Stomach (tissue), 9 donors: ENCODE results near the gene LRRC72. TPM values are rescaled to one million over a fixed set of nuclear protein-coding genes. Genes with fewer than 3 reads are reported as not detected.

Experiments
- DNase-seq, 2 donors: peaks; one replicate each; pipeline versions ENCODE4 v3.0.0 to v3.0.0-alpha.2; 2013 to 2019
- H3K27ac ChIP-seq, 5 donors: fragments of 200-600 bp in 4 of 5; sonication (generic) in 4 of 5; one replicate each; pipeline ENCODE4 v1.5.1; 2013 to 2019; ENCODE audit warnings: mild to moderate bottlenecking in 1 of 5, moderate library complexity in 1 of 5
- H3K27me3 ChIP-seq, 3 donors: fragments of 200-600 bp; sonication (generic); one replicate each; pipeline ENCODE4 v1.5.1; 2017 to 2019; ENCODE audit warnings: mixed run types in 1 of 3
- H3K36me3 ChIP-seq, 4 donors: fragments of 200-600 bp; sonication (generic); 1 replicate in 3 of 4; 2 replicates in 1 of 4; pipeline ENCODE4 v1.5.1; 2016 to 2019
- H3K4me1 ChIP-seq, 4 donors: fragments of 200-600 bp; sonication (generic); one replicate each; pipeline ENCODE4 v1.5.1; 2016 to 2019
- H3K4me3 ChIP-seq, 4 donors: fragments of 200-600 bp; sonication (generic) in 3 of 4; one replicate each; pipeline ENCODE4 v1.5.1; 2016 to 2019; ENCODE audit warnings: mild to moderate bottlenecking in 1 of 4
- H3K9me3 ChIP-seq, 4 donors: fragments of 200-600 bp; sonication (generic); one replicate each; pipeline ENCODE4 v1.5.1; 2016 to 2019
- EP300 ChIP-seq: sonication (generic); formaldehyde crosslinking; IDR thresholded peaks from one replicate; pipeline ENCODE4 v1.6.1; 2017; ENCODE audit warnings: antibody characterized with exemption
- POLR2A ChIP-seq, 4 donors: fragments of 450-650 bp; IDR thresholded peaks; one replicate each; pipeline ENCODE4 v1.6.1; 2016; ENCODE audit warnings: antibody characterized with exemption in 4 of 4, control low read depth in 2 of 4, mild to moderate bottlenecking in 1 of 4, moderate library complexity in 1 of 4
- POLR2AphosphoS5 ChIP-seq, 3 donors: sonication (generic); formaldehyde crosslinking; IDR thresholded peaks; one replicate each; pipeline ENCODE4 v1.6.1; 2016; ENCODE audit warnings: antibody characterized with exemption in 3 of 3
- WGBS, 5 donors: extraction: QIAGEN DNeasy Blood & Tissue Kit in 3 of 5; methylation state at CpG; one replicate each; pipeline versions ENCODE4 v1.1.5 to v1.1.7; 2013 to 2018; 5-methylcytosine and 5-hydroxymethylcytosine counted together
- intact Hi-C: fragments of 100-400 bp; cut with DNase I; formaldehyde crosslinking; loops from one replicate; pipeline ENCODE4 v1.15.1; 2023; ENCODE audit warnings: low total_unique reads
- polyA plus RNA-seq, 3 donors: library from polyadenylated mRNA; stranded (reverse); fragments of 200-250 nt; gene quantifications; one replicate each; pipeline ENCODE4 v1.2.3, GENCODE V29; 2013
- total RNA-seq, 5 donors: library from RNA; depleted of rRNA; stranded (reverse); fragments of >200 nt; gene quantifications; one replicate each; pipeline versions ENCODE4 v1.1.0 to v1.2.3, GENCODE V29; 2014 to 2016
- TF ChIP-seq, protein P1 (sequence below), 7 experiments: fragments of 450-650 bp in 4 of 7; fragments of 200-600 bp in 3 of 7; sonication (generic) in 3 of 7; IDR thresholded peaks; one replicate each; pipeline ENCODE4 v1.5.1; 2016 to 2019; ENCODE audit warnings: antibody characterized with exemption in 7 of 7, control low read depth in 2 of 7, mild to moderate bottlenecking in 1 of 7
- donor health status: healthy with polysubstance abuse.
- donor health status: Bipolar disorder and iron deficiency.
- donor health status: healthy.

Gene LRRC72
- total and polyA plus RNA-seq, 8 donors = not detected

- TF ChIP-seq POLR2A (IDR thresholded peaks at IDR 0.05) = no peak
- TF ChIP-seq POLR2AphosphoS5 (IDR thresholded peaks at IDR 0.05) = no peak
- TF ChIP-seq, protein P1, sequence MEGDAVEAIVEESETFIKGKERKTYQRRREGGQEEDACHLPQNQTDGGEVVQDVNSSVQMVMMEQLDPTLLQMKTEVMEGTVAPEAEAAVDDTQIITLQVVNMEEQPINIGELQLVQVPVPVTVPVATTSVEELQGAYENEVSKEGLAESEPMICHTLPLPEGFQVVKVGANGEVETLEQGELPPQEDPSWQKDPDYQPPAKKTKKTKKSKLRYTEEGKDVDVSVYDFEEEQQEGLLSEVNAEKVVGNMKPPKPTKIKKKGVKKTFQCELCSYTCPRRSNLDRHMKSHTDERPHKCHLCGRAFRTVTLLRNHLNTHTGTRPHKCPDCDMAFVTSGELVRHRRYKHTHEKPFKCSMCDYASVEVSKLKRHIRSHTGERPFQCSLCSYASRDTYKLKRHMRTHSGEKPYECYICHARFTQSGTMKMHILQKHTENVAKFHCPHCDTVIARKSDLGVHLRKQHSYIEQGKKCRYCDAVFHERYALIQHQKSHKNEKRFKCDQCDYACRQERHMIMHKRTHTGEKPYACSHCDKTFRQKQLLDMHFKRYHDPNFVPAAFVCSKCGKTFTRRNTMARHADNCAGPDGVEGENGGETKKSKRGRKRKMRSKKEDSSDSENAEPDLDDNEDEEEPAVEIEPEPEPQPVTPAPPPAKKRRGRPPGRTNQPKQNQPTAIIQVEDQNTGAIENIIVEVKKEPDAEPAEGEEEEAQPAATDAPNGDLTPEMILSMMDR (IDR thresholded peaks at IDR 0.05) = no peak
- no peak for TF ChIP-seq EP300
- WGBS, 5 donors = 79 to 83% (median 82%) methylated on average over 10 of the region's 10 CpGs
- Histone ChIP-seq H3K4me3 (no peak overlapping the region), H3K27ac (no peak overlapping the region), H3K27me3 (no peaks in the 10 kb centered on the region), H3K9me3 (no peaks in the 10 kb centered on the region), H3K4me1 (no peaks in the 10 kb centered on the region), H3K36me3 (no peaks in the 10 kb centered on the region)
- intact Hi-C loops = no loop called here
- DNase-seq = no peak
These were observed 28.1 kb downstream of the LRRC72 start for GRCh38 chr7:16554518-16555236.

DNA sequence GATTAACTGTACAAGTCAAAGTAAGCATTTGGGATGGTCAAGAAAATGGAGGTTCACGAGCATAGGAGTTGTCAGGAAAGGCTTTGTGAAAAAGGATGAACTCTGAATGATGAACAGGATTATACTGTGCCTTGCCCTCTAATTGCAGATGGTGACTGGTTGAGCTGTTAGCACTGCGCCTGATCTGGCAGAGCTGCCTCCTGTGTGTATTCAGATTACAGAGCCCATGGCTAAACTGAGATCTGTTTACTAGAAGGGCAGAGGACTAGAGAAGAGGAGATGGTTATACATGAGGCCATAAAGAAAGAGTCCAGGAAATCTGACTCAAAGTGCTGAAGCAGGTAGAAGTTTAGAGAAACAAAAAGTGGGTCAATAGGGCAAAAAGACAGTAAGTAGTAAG is 29.7 kb downstream of the LRRC72 start:
- H3K9me3 ChIP-seq = no peaks in the 10 kb centered on the region
- no peak overlapping the region for H3K27ac ChIP-seq
- H3K27me3 ChIP-seq = no peaks in the 10 kb centered on the region
- intact Hi-C loops = no loop called here
- H3K36me3 ChIP-seq = no peaks in the 10 kb centered on the region
- DNase-seq = no peak
- TF ChIP-seq, protein P1 (IDR thresholded peaks at IDR 0.05) = no peak
- no peak for TF ChIP-seq POLR2AphosphoS5 (IDR thresholded peaks at IDR 0.05)
- TF ChIP-seq EP300 = no peak
- TF ChIP-seq POLR2A (IDR thresholded peaks at IDR 0.05) = no peak
- no peaks in the 10 kb centered on the region for H3K4me1 ChIP-seq
- 48 to 96% (median 78%) methylated on average over 2 of the region's 2 CpGs for WGBS, 5 donors
- H3K4me3 ChIP-seq = no peak overlapping the region

GRCh38 chr7:16558761-16559302 is 32.2 kb downstream of the LRRC72 start:
- intact Hi-C loops = no loop called here
- H3K4me1 ChIP-seq = peaks cover 0 to 7% (median 0%) of the 10 kb centered on the region in 4 donors
- WGBS, 5 donors = 67 to 94% (median 88%) methylated on average over 4 of the region's 4 CpGs
- TF ChIP-seq POLR2AphosphoS5 (IDR thresholded peaks at IDR 0.05) (no peak), EP300 (no peak), POLR2A (IDR thresholded peaks at IDR 0.05) (no peak)
- TF ChIP-seq, protein P1 (IDR thresholded peaks at IDR 0.05) = no peak
- no peaks in the 10 kb centered on the region for H3K9me3 ChIP-seq
- H3K27me3 ChIP-seq = no peaks in the 10 kb centered on the region
- no peak overlapping the region for H3K27ac ChIP-seq
- H3K36me3 ChIP-seq = no peaks in the 10 kb centered on the region
- DNase-seq = no peak
- H3K4me3 ChIP-seq = no peak overlapping the region

GRCh38 chr7:16559497-16560179 is 33.0 kb downstream of the LRRC72 start:
- intact Hi-C loops = no loop called here
- no peaks in the 10 kb centered on the region for H3K9me3 ChIP-seq
- no peaks in the 10 kb centered on the region for H3K27me3 ChIP-seq
- WGBS, 5 donors = 40 to 74% (median 66%) methylated on average over 3 of the region's 3 CpGs
- no peak for TF ChIP-seq POLR2AphosphoS5 (IDR thresholded peaks at IDR 0.05)
- no peak for TF ChIP-seq EP300
- TF ChIP-seq, protein P1 (IDR thresholded peaks at IDR 0.05) = no peak
- no peak for TF ChIP-seq POLR2A (IDR thresholded peaks at IDR 0.05)
- no peak overlapping the region for H3K27ac ChIP-seq
- H3K4me1 ChIP-seq = peaks cover 0 to 15% (median 0%) of the 10 kb centered on the region in 4 donors
- no peak overlapping the region for H3K4me3 ChIP-seq
- no peak for DNase-seq
- H3K36me3 ChIP-seq = no peaks in the 10 kb centered on the region
